Cardiac muscle cell (in vitro differentiated cells and primary cell): ENCODE measurements around the gene CSF1. TPM values are rescaled to one million over a fixed set of nuclear protein-coding genes. Genes with fewer than 3 reads are reported as not detected.

Experiments used
- DNase-seq, 2 donors: peaks; one replicate each; pipeline versions ENCODE4 v3.0.0 to v3.0.0-alpha.2; 2010 to 2017; ENCODE audit warnings: low read depth in 1 of 2, low spot score in 1 of 2
- H3K27ac ChIP-seq: fragments of 200-600 bp; sonication (generic); 2 replicates; pipeline ENCODE4 v1.5.1; 2016
- H3K27me3 ChIP-seq: fragments of 200-600 bp; sonication (generic); 2 replicates; pipeline ENCODE4 v1.6.0; 2016; ENCODE audit warnings: control low read depth
- H3K36me3 ChIP-seq: fragments of 200-600 bp; sonication (generic); 2 replicates; pipeline ENCODE4 v1.5.1; 2016; ENCODE audit warnings: control low read depth
- H3K4me1 ChIP-seq: fragments of 200-600 bp; sonication (generic); 2 replicates; pipeline ENCODE4 v1.8.1; 2017; ENCODE audit warnings: low read depth, mild to moderate bottlenecking, mixed run types
- H3K4me3 ChIP-seq: fragments of 200-600 bp; sonication (generic); 2 replicates; pipeline ENCODE4 v1.5.1; 2016; ENCODE audit warnings: mild to moderate bottlenecking
- H3K9me3 ChIP-seq: fragments of 200-600 bp; sonication (generic); 2 replicates; pipeline ENCODE4 v1.5.1; 2017; ENCODE audit warnings: low read depth, mild to moderate bottlenecking, control low read depth
- CTCF ChIP-seq: IDR thresholded peaks from 2 replicates; pipeline ENCODE4 v1.5.1; 2012; ENCODE audit warnings: low read depth, mild to moderate bottlenecking, low read length
- polyA plus RNA-seq: library from polyadenylated mRNA; unstranded; fragments of >200 nt; fragmentation: Nextera tagmentation; extraction: Ambion mirVana; gene quantifications from 2 replicates; pipeline ENCODE4 v1.2.1, GENCODE V29; 2016
- total RNA-seq: library from RNA; depleted of rRNA; stranded (reverse); fragments of >200 nt; gene quantifications from 2 replicates; pipeline ENCODE4 v1.2.3, GENCODE V29; 2016

CSF1 gene
- total and polyA plus RNA-seq, 2 experiments from 2014 or later, result 4.9 to 5.7 TPM

DNA sequence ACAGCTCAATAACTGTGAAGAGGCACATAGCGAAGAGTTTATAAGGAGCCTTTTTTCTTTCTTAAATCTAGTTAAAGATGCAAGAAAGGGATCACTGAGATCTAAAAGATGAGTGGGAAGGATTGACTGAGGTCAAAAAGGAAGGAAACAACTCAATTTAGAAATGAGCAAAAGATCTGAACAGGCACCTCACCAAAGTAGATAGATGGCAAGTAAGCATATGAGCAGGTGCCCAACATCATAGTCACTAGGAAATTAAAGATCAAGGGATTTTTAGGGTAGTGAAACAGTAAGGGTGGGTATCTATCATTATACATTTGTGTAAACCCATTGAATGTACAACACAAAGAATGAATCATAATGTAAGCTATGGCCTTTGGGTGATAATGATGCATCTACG is 44.6 kb upstream of the CSF1 start:
- Histone ChIP-seq H3K4me3 (no peak overlapping the region), H3K27ac (no peak overlapping the region), H3K27me3 (no peaks in the 10 kb centered on the region), H3K4me1 (no peaks in the 10 kb centered on the region), H3K36me3 (no peaks in the 10 kb centered on the region), H3K9me3 (no peaks in the 10 kb centered on the region)
- no peak for TF ChIP-seq CTCF
- DNase-seq, result no peak

DNA sequence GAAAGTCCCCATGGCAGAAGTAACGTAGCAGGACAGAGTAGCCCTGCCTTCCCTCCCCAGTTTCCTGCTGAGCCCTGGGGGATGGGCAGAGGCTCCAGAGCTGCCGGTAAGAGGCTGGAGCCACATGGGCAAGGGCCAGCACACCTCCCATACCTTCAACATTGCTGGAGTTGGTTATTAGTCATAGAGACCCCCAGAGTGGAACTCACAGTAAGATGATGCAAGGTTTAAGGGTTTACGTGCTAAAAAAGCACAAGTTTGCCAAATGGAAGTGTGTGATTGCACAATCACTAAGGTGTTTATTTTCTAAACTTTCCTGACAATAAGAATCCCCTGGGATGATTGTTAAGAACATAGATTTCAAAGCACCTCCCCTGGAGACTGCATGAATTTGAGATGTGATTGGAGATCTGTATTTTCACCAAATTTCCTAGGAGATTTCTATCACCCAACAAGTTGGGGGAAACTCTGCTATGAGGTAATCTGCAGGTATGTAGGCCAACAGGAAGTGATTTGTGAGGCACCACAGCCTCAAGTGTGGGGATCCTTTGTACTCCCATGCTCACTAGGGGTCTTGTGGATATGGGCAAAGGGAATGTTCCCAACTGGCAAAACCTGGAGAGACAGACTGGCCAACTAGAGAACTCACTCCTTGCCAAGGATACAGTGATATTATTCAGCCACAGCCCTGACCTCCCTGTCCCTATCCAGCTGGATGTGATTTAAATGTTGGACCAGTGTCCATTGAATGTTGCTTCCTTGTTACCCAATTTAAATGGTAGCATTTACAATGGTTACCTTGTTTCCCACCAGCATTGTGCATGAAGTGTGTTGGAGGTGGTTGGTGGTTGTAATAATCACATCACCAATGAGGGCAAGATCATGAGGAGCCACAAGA is 37.1 kb upstream of the CSF1 start:
- Histone ChIP-seq H3K9me3 (no peaks in the 10 kb centered on the region), H3K27me3 (no peaks in the 10 kb centered on the region), H3K36me3 (no peaks in the 10 kb centered on the region), H3K27ac (no peak overlapping the region), H3K4me3 (no peak overlapping the region), H3K4me1 (peaks cover 5% of the 10 kb centered on the region)
- DNase-seq, result peak in 1 of 2 donors; percentile 73
- TF ChIP-seq CTCF, result no peak

DNA sequence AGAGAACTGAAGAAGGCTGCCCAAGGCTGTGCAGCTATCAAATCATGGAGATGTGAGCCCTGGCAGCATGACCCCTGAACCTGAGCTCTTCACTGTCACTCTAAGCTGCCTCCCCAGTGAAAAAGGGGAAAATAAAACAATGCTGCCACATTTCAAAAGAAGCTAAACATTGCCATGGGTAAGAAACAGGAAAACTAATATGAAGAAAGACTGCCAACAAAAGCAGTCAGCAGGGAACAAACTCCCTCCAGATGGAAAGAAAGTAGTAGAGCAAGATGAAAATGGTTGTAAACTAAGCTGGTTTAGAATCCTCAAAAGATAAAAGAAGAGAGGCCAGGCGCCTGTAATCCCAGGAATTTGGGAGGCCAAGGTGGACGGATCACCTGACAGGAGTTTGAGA is 36.2 kb upstream of the CSF1 start:
- Histone ChIP-seq H3K9me3 (no peaks in the 10 kb centered on the region), H3K4me3 (no peak overlapping the region), H3K4me1 (peaks cover 5% of the 10 kb centered on the region), H3K27ac (no peak overlapping the region), H3K27me3 (no peaks in the 10 kb centered on the region), H3K36me3 (no peaks in the 10 kb centered on the region)
- DNase-seq, result no peak
- no peak for TF ChIP-seq CTCF

DNA sequence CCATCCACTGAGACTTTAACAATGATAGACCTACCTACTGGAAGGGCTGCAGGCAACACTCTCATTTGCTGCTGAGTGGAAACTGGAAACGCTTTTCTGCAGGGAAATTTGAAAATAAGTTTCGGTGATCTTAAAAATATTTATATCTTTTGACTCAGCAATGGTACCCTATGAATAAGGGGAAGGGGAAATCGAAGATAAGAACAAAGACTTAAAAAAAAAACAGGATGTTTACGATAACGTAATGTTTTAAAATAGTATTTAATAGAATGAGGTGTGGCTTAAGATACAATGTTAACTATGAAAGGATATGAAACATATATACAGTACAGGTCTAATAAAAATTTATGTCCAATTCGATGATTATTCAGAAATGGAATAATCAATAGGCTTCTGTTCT is 34.8 kb upstream of the CSF1 start:
- no peak overlapping the region for H3K27ac ChIP-seq
- TF ChIP-seq CTCF, result no peak
- no peaks in the 10 kb centered on the region for H3K9me3 ChIP-seq
- no peaks in the 10 kb centered on the region for H3K36me3 ChIP-seq
- H3K4me3 ChIP-seq, result no peak overlapping the region
- no peaks in the 10 kb centered on the region for H3K27me3 ChIP-seq
- no peak for DNase-seq
- H3K4me1 ChIP-seq, result peaks cover 5% of the 10 kb centered on the region

DNA sequence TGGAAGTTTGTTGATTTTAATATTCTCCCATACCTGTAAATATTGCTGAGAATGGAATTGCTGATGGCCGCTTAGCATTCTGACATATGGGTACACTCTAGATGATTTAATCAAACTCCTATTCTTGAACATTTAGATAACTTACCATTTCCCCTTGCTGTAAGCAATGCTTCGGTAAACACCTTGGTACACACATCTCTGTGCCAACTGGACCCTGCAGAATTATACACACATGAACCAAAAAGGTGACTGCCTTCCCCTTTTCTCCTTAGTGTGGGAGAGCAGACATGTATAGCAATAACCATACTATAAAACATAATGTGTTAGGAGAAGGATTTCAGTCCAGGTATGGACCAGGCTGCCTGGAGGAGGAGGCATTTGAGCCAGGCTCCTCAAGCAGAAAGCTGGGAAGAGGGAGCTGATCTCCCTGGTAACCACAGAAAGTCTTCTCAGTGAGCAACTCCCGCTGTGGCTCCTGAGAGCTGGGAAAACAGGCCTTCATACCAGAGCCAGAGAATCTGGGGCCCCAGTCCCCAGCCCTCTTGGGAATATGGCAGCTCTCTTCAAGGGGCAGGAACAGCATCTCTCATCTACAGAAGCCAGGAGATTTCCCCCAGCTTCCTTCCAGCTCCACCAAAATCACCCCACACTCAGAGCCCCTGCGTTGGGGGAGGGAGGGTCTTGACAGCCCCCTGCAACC is 33.9 kb upstream of the CSF1 start:
- no peaks in the 10 kb centered on the region for H3K27me3 ChIP-seq
- H3K27ac ChIP-seq, result no peak overlapping the region
- DNase-seq, result peak in 1 of 2 donors; percentile 69
- no peaks in the 10 kb centered on the region for H3K9me3 ChIP-seq
- TF ChIP-seq CTCF, result no peak
- H3K4me3 ChIP-seq, result no peak overlapping the region
- H3K36me3 ChIP-seq, result no peaks in the 10 kb centered on the region
- peaks cover 9% of the 10 kb centered on the region for H3K4me1 ChIP-seq
